T-cell (primary cell): ENCODE measurements around the gene CEP170B. TPM values are rescaled to one million over a fixed set of nuclear protein-coding genes. Genes with fewer than 3 reads are reported as not detected.

Experiments
- ATAC-seq, 4 experiments: fragments of 200-7000 bp in 3 of 4; fragments of 150-1000 bp in 1 of 4; cut with Tn5 transposase; replicated peaks in 1 of 4; 1 replicate in 3 of 4; 2 replicates in 1 of 4; pipeline ENCODE4 v1.10.0; 2021; ENCODE audit warnings: moderate library complexity in 3 of 4, mild to moderate bottlenecking in 2 of 4, moderate number of reproducible peaks in 1 of 4
- CTCF ChIA-PET, 2 donors: fragments of 300-600 bp; sonication (Branson Sonifier 250); formaldehyde crosslinking; loops; one replicate each; lab custom pipeline; 2022; ENCODE audit warnings: antibody characterized with exemption in 2 of 2; lab: Charles Lee
- POLR2A ChIA-PET, 2 donors: fragments of 300-600 bp; sonication (Branson Sonifier 250); formaldehyde crosslinking; loops; one replicate each; lab custom pipeline; 2022; ENCODE audit warnings: antibody characterized with exemption in 2 of 2; lab: Charles Lee
- DNase-seq, 35 experiments: peaks; one replicate each; pipeline versions ENCODE4 v3.0.0 to v3.0.0-alpha.2; 2013 to 2023
- H3K27ac ChIP-seq: one replicate; pipeline ENCODE4 v1.5.1; 2013; ENCODE audit warnings: low read length
- H3K27me3 ChIP-seq, 2 experiments: replicated peaks in 1 of 2; 1 replicate in 1 of 2; 2 replicates in 1 of 2; pipeline versions ENCODE4 v1.6.1 to v1.7.0; 2013; ENCODE audit warnings: low read length in 1 of 2, mixed read lengths in 1 of 2; ENCODE audit not compliant: control insufficient read depth in 2 of 2, insufficient read depth in 2 of 2; ENCODE audit errors: extremely low read depth in 1 of 2
- H3K36me3 ChIP-seq, 2 donors: 1 replicate in 1 of 2; 2 replicates in 1 of 2; pipeline versions ENCODE4 v1.6.1 to v1.7.0; 2013; ENCODE audit warnings: low read length in 1 of 2; ENCODE audit not compliant: control insufficient read depth in 2 of 2, insufficient read depth in 1 of 2; ENCODE audit errors: extremely low read depth in 1 of 2
- H3K4me1 ChIP-seq, 2 experiments: 1 replicate in 1 of 2; 2 replicates in 1 of 2; pipeline versions ENCODE4 v1.6.1 to v1.7.0; 2013; ENCODE audit warnings: low read length in 2 of 2, mixed read lengths in 1 of 2; ENCODE audit not compliant: insufficient read depth in 2 of 2, control insufficient read depth in 1 of 2; ENCODE audit errors: extremely low read depth in 1 of 2
- H3K4me3 ChIP-seq, 2 donors: 1 replicate in 1 of 2; 2 replicates in 1 of 2; pipeline versions ENCODE4 v1.5.1 to v1.7.0; 2013; ENCODE audit warnings: mild to moderate bottlenecking in 2 of 2, low read length in 1 of 2, moderate library complexity in 1 of 2; ENCODE audit not compliant: control insufficient read depth in 1 of 2; ENCODE audit errors: extremely low read depth in 1 of 2
- H3K9me3 ChIP-seq: 2 replicates; pipeline ENCODE4 v1.7.0; 2013
- H3K27ac Mint-ChIP-seq, 2 donors: one replicate each; pipeline ENCODE4 v1.8.0; 2020 to 2021; ENCODE audit warnings: mild to moderate bottlenecking in 2 of 2, mixed read lengths in 2 of 2
- H3K27me3 Mint-ChIP-seq, 2 donors: one replicate each; pipeline ENCODE4 v1.8.0; 2021 to 2022; ENCODE audit warnings: mixed read lengths in 2 of 2
- H3K36me3 Mint-ChIP-seq: one replicate; pipeline ENCODE4 v1.8.0; 2021; ENCODE audit warnings: mixed read lengths
- H3K4me1 Mint-ChIP-seq, 3 donors: one replicate each; pipeline ENCODE4 v1.8.0; 2020 to 2022; ENCODE audit warnings: mixed read lengths in 3 of 3, mild to moderate bottlenecking in 1 of 3
- H3K4me3 Mint-ChIP-seq, 3 donors: one replicate each; pipeline ENCODE4 v1.8.0; 2020 to 2022; ENCODE audit warnings: mild to moderate bottlenecking in 3 of 3, mixed read lengths in 3 of 3, moderate library complexity in 3 of 3
- H3K9me3 Mint-ChIP-seq, 3 donors: one replicate each; pipeline ENCODE4 v1.8.0; 2020 to 2022; ENCODE audit warnings: mixed read lengths in 3 of 3
- WGBS: methylation state at CpG from one replicate; pipeline ENCODE4 v1.1.5; 2013; ENCODE audit warnings: missing lambda C conversion rate; ENCODE audit not compliant: insufficient coverage; 5-methylcytosine and 5-hydroxymethylcytosine counted together
- total RNA-seq, 35 experiments: library from RNA in 6 of 35; stranded (reverse) in 6 of 35; fragments of 120-200 nt in 1 of 35; gene quantifications; one replicate each; pipeline versions ENCODE4 v1.2.1 to v1.2.4 and lab custom pipeline; 2013 to 2026

Gene CEP170B
- total RNA-seq, 5 donors from 2014 or later (not counting 1 experiment from before 2014, with no cell fraction given), result 2.8 to 11.2 (median 6.9) TPM

GRCh38 chr14:104866451-104867370 is 1.6 kb downstream of the CEP170B start:
- peaks cover 9% of the 10 kb centered on the region in 2 donors for H3K27me3 Mint-ChIP-seq
- DNase-seq, result no peak
- H3K27ac Mint-ChIP-seq, result no peak overlapping the region

GRCh38 chr14:104867371-104868059 is 2.4 kb downstream of the CEP170B start:
- Mint-ChIP-seq H3K27ac (no peak overlapping the region), H3K36me3 (no peaks in the 10 kb centered on the region), H3K4me1 (peaks cover 2 to 14% (median 8%) of the 10 kb centered on the region in 3 donors), H3K27me3 (peaks cover 9 to 10% of the 10 kb centered on the region in 2 donors), H3K9me3 (no peaks in the 10 kb centered on the region), H3K4me3 (peak overlapping the region in 2 of 3 donors; percentile 66 to 73)
- H3K27ac ChIP-seq, result no peak overlapping the region
- ATAC-seq (no peak), DNase-seq (no peak)
- peaks cover 0 to 77% of the 10 kb centered on the region in 2 experiments for H3K27me3 ChIP-seq
- no peaks in the 10 kb centered on the region for H3K36me3 ChIP-seq
- no peak overlapping the region for H3K4me3 ChIP-seq
- WGBS, result 90% methylated on average over 3 of the region's 6 CpGs
- peaks cover 0 to 18% of the 10 kb centered on the region in 2 experiments for H3K4me1 ChIP-seq
- POLR2A ChIA-PET, result no interaction called here
- no peaks in the 10 kb centered on the region for H3K9me3 ChIP-seq
- CTCF ChIA-PET, result no interaction called here

More at GRCh38 chr14:104866451-104867370, 1.6 kb downstream of the CEP170B start:
- H3K4me1 Mint-ChIP-seq, result peaks cover 2 to 11% (median 6%) of the 10 kb centered on the region in 3 donors
- Histone ChIP-seq H3K9me3 (no peaks in the 10 kb centered on the region), H3K27me3 (peaks cover 0 to 71% of the 10 kb centered on the region in 2 experiments), H3K36me3 (no peaks in the 10 kb centered on the region), H3K4me3 (no peak overlapping the region), H3K27ac (no peak overlapping the region), H3K4me1 (peaks cover 0 to 18% of the 10 kb centered on the region in 2 experiments)
- CTCF ChIA-PET, result interaction anchor here in 1 of 2 donors (0.5 kb wide), 1 partner anchor 40 kb away, joined by 5 read pairs; no protein-coding TSS in a partner anchor
- ATAC-seq, result no peak
- POLR2A ChIA-PET, result no interaction called here
- peak overlapping the region; percentile 39 to 73 (median 66) for H3K4me3 Mint-ChIP-seq
- H3K36me3 Mint-ChIP-seq, result no peaks in the 10 kb centered on the region
- no peaks in the 10 kb centered on the region for H3K9me3 Mint-ChIP-seq
- 92% methylated on average over 10 of the region's 12 CpGs for WGBS

- Mint-ChIP-seq H3K27me3 (peaks cover 9 to 16% of the 10 kb centered on the region in 2 donors), H3K4me1 (peaks cover 2 to 18% (median 13%) of the 10 kb centered on the region in 3 donors), H3K36me3 (no peaks in the 10 kb centered on the region), H3K27ac (no peak overlapping the region), H3K9me3 (no peaks in the 10 kb centered on the region), H3K4me3 (no peak overlapping the region)
- ATAC-seq (no peak), DNase-seq (no peak)
- H3K9me3 ChIP-seq, result no peaks in the 10 kb centered on the region
- H3K27me3 ChIP-seq, result peaks cover 0 to 81% of the 10 kb centered on the region in 2 experiments
- WGBS, result 87% methylated on average over 22 of the region's 23 CpGs
- H3K4me3 ChIP-seq, result no peak overlapping the region
- no peaks in the 10 kb centered on the region for H3K36me3 ChIP-seq
- ChIA-PET CTCF (no interaction called here), POLR2A (no interaction called here)
- peaks cover 0 to 23% of the 10 kb centered on the region in 2 experiments for H3K4me1 ChIP-seq
- no peak overlapping the region for H3K27ac ChIP-seq
Measured at GRCh38 chr14:104868060-104868740, 3.1 kb downstream of the CEP170B start.

GRCh38 chr14:104868811-104869572 is 3.9 kb downstream of the CEP170B start:
- ChIA-PET POLR2A (no interaction called here), CTCF (no interaction called here)
- no peak for ATAC-seq
- Mint-ChIP-seq H3K36me3 (no peaks in the 10 kb centered on the region), H3K9me3 (no peaks in the 10 kb centered on the region), H3K4me1 (peaks cover 2 to 18% (median 13%) of the 10 kb centered on the region in 3 donors), H3K27me3 (peaks cover 9 to 16% of the 10 kb centered on the region in 2 donors), H3K4me3 (no peak overlapping the region), H3K27ac (no peak overlapping the region)
- Histone ChIP-seq H3K4me3 (no peak overlapping the region), H3K27ac (no peak overlapping the region), H3K9me3 (no peaks in the 10 kb centered on the region), H3K36me3 (no peaks in the 10 kb centered on the region), H3K4me1 (peaks cover 0 to 21% of the 10 kb centered on the region in 2 experiments), H3K27me3 (peaks cover 0 to 81% of the 10 kb centered on the region in 2 experiments)
- no peak for DNase-seq
- WGBS, result 84% methylated on average over 22 of the region's 22 CpGs

- POLR2A ChIA-PET, result no interaction called here
- CTCF ChIA-PET, result no interaction called here
- Histone ChIP-seq H3K9me3 (no peaks in the 10 kb centered on the region), H3K36me3 (no peaks in the 10 kb centered on the region), H3K4me1 (peaks cover 0 to 14% of the 10 kb centered on the region in 2 experiments), H3K4me3 (no peak overlapping the region), H3K27me3 (peaks cover 0 to 79% of the 10 kb centered on the region in 2 experiments), H3K27ac (no peak overlapping the region)
- Mint-ChIP-seq H3K4me3 (no peak overlapping the region), H3K27ac (no peak overlapping the region), H3K9me3 (no peaks in the 10 kb centered on the region), H3K27me3 (peaks cover 9 to 16% of the 10 kb centered on the region in 2 donors), H3K36me3 (no peaks in the 10 kb centered on the region), H3K4me1 (peaks cover 2 to 16% (median 13%) of the 10 kb centered on the region in 3 donors)
- DNase-seq (no peak), ATAC-seq (no peak)
- WGBS, result 96% methylated on average over 5 of the region's 18 CpGs
Measured at GRCh38 chr14:104869669-104870367, 4.8 kb downstream of the CEP170B start.
